ENCODE measurements around the gene TIGAR. TPM values are rescaled to one million over a fixed set of nuclear protein-coding genes. Genes with fewer than 3 reads are reported as not detected.

Gene TIGAR
- total RNA-seq, 1 experiment from 2014 or later, result 42.7 TPM

GRCh38 chr12:4288296-4289131 lies 32.5 kb upstream of the TIGAR start:
- CTCF ChIA-PET, result no interaction called here
- no TSS peak for BruUV-seq (replicated peaks)
- Mint-ChIP-seq H3K4me3 (ENCODE audit: unreplicated experiment) (no peak overlapping the region), H3K36me3 (ENCODE audit: insufficient read depth, unreplicated experiment) (peaks cover 42% of the 10 kb centered on the region), H3K27me3 (ENCODE audit: insufficient read depth, unreplicated experiment) (no peaks in the 10 kb centered on the region), H3K27ac (ENCODE audit: unreplicated experiment) (no peak overlapping the region), H3K9me3 (ENCODE audit: unreplicated experiment) (no peaks in the 10 kb centered on the region), H3K4me1 (ENCODE audit: low read depth, unreplicated experiment) (no peaks in the 10 kb centered on the region)
- Histone ChIP-seq H3K27me3 (replicated peaks; ENCODE audit: control insufficient read depth, insufficient read depth, low read length) (no peaks in the 10 kb centered on the region), H3K36me3 (ENCODE audit: control insufficient read depth, insufficient read depth, low read length) (no peaks in the 10 kb centered on the region), H3K4me1 (no peaks in the 10 kb centered on the region), H3K4me3 (ENCODE audit: low read depth, low read length) (no peak overlapping the region), H3K9me3 (no peaks in the 10 kb centered on the region)
- POLR2A ChIA-PET, result no interaction called here
- intact Hi-C loops (cut with micrococcal nuclease; ENCODE audit: unreplicated experiment), result no loop called here
- TF ChIP-seq CTCF (IDR thresholded peaks at IDR 0.05; ENCODE audit: insufficient read depth in 1 of 2, low read depth in 1 of 2, low read length in 1 of 2, severe bottlenecking in 1 of 2, unreplicated experiment in 1 of 2), result no peak
- peak in 1 of 2 experiments; percentile 32 for DNase-seq

- no peak overlapping the region for H3K27ac Mint-ChIP-seq (ENCODE audit: unreplicated experiment)
- Histone ChIP-seq H3K9me3 (no peaks in the 10 kb centered on the region), H3K27me3 (replicated peaks; ENCODE audit: control insufficient read depth, insufficient read depth, low read length) (no peaks in the 10 kb centered on the region), H3K4me3 (ENCODE audit: low read depth, low read length) (no peak overlapping the region), H3K4me1 (no peaks in the 10 kb centered on the region), H3K36me3 (ENCODE audit: control insufficient read depth, insufficient read depth, low read length) (no peaks in the 10 kb centered on the region)
- intact Hi-C loops (cut with micrococcal nuclease; ENCODE audit: unreplicated experiment), result no loop called here
- TF ChIP-seq CTCF (IDR thresholded peaks at IDR 0.05; ENCODE audit: insufficient read depth in 1 of 2, low read depth in 1 of 2, low read length in 1 of 2, severe bottlenecking in 1 of 2, unreplicated experiment in 1 of 2), result no peak
- H3K4me3 Mint-ChIP-seq (ENCODE audit: unreplicated experiment), result no peak overlapping the region
- CTCF ChIA-PET, result no interaction called here
- H3K27me3 Mint-ChIP-seq (ENCODE audit: insufficient read depth, unreplicated experiment), result no peaks in the 10 kb centered on the region
- POLR2A ChIA-PET, result no interaction called here
- no peaks in the 10 kb centered on the region for H3K9me3 Mint-ChIP-seq (ENCODE audit: unreplicated experiment)
- H3K36me3 Mint-ChIP-seq (ENCODE audit: insufficient read depth, unreplicated experiment), result peaks cover 37% of the 10 kb centered on the region
- no peaks in the 10 kb centered on the region for H3K4me1 Mint-ChIP-seq (ENCODE audit: low read depth, unreplicated experiment)
- peak in 1 of 2 experiments; percentile 28 for DNase-seq
- BruUV-seq (replicated peaks), result no TSS peak
Measured at GRCh38 chr12:4289231-4289878, 31.7 kb upstream of the TIGAR start.

GRCh38 chr12:4289998-4290790 lies 30.8 kb upstream of the TIGAR start:
- Mint-ChIP-seq H3K4me1 (ENCODE audit: low read depth, unreplicated experiment) (no peaks in the 10 kb centered on the region), H3K27me3 (ENCODE audit: insufficient read depth, unreplicated experiment) (no peaks in the 10 kb centered on the region), H3K4me3 (ENCODE audit: unreplicated experiment) (no peak overlapping the region), H3K9me3 (ENCODE audit: unreplicated experiment) (no peaks in the 10 kb centered on the region), H3K36me3 (ENCODE audit: insufficient read depth, unreplicated experiment) (peaks cover 29% of the 10 kb centered on the region), H3K27ac (ENCODE audit: unreplicated experiment) (no peak overlapping the region)
- no TSS peak for BruUV-seq (replicated peaks)
- intact Hi-C loops (cut with micrococcal nuclease; ENCODE audit: unreplicated experiment), result no loop called here
- H3K4me3 ChIP-seq (ENCODE audit: low read depth, low read length), result no peak overlapping the region
- no peaks in the 10 kb centered on the region for H3K4me1 ChIP-seq
- peak in 1 of 2 experiments; percentile 25 for DNase-seq
- TF ChIP-seq CTCF (IDR thresholded peaks at IDR 0.05; ENCODE audit: insufficient read depth in 1 of 2, low read depth in 1 of 2, low read length in 1 of 2, severe bottlenecking in 1 of 2, unreplicated experiment in 1 of 2), result no peak
- CTCF ChIA-PET, result no interaction called here
- POLR2A ChIA-PET, result no interaction called here
- H3K36me3 ChIP-seq (ENCODE audit: control insufficient read depth, insufficient read depth, low read length), result no peaks in the 10 kb centered on the region
- H3K27me3 ChIP-seq (replicated peaks; ENCODE audit: control insufficient read depth, insufficient read depth, low read length), result no peaks in the 10 kb centered on the region
- no peaks in the 10 kb centered on the region for H3K9me3 ChIP-seq

Measured in Caco-2 (cell line).